Left forelimb (tissue), 1 donor: Measurements from ENCODE around the gene MXRA8.

Experiments
- DNase-seq: peaks from one replicate; pipeline ENCODE4 v3.0.0-alpha.2; 2018; ENCODE audit warnings: low spot score

Gene MXRA8

GRCh38 chr1:1367315-1367714 lies 9.0 kb upstream of the MXRA8 start:
- no peak for DNase-seq

- no peak for DNase-seq
Measured at GRCh38 chr1:1366699-1367066, 8.3 kb upstream of the MXRA8 start.

DNA sequence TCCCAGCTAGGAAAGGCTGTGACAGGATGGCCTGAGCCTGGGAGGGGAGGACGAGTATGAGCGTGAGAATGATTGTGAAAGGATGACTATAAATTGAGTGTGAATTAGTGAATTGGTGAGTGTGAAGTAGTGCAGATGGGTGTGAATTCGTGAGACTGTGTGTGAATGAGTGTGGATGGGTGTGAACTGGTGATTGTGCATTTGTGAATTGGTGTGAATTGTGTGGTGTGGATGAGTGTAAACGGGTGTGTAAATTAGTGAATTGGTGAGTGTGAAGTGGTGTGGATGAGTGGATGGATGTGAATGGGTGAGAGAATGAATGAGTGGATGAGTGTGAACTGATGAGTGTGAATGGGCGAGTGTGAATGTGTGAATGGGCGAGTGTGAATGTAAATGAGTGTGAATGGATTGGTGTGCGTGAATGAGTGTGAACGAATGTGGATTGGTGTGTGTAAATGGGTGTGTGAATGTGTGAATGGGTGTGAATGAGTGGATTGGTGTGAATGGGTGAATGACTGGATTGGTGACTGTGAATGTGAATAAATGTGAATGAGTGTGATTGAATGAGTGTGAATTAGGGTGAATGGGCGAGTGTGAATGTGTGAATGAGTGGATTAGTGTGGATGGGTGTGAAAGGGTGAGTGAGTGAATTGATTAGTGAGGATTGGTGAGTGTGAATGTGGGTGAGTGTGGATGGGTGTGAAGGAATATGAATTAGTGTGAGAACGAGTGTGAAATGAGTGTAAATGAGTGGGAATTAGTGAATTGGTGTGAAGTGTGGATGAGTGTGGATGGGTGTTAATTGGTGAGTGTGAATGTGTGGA lies 7.7 kb upstream of the MXRA8 start:
- no peak for DNase-seq

GRCh38 chr1:1364266-1364665 lies 5.9 kb upstream of the MXRA8 start:
- no peak for DNase-seq

DNA sequence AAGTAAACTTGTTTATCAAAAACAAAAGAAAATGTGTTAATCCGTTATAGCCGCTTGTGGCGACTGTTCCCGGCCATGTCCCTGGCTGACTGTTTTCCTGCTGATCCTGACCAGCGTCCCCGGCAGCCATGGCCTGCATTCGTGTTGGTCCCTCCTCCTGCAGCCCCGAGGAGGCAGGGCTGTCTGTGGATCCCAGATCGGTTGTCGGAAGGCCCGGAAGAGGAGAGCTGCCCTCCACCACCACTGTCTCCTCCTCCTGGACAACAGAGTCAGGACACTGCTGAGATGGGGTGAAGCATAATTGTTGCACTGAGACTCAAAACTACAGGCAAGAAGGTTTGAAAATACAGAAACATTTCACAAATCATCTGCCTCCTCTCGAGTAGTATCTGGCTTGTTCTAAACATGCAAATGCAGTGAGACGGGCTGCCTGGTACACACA lies 3.6 kb upstream of the MXRA8 start:
- DNase-seq: no peak

GRCh38 chr1:1361233-1361981 lies 3.1 kb upstream of the MXRA8 start:
- no peak for DNase-seq

DNA sequence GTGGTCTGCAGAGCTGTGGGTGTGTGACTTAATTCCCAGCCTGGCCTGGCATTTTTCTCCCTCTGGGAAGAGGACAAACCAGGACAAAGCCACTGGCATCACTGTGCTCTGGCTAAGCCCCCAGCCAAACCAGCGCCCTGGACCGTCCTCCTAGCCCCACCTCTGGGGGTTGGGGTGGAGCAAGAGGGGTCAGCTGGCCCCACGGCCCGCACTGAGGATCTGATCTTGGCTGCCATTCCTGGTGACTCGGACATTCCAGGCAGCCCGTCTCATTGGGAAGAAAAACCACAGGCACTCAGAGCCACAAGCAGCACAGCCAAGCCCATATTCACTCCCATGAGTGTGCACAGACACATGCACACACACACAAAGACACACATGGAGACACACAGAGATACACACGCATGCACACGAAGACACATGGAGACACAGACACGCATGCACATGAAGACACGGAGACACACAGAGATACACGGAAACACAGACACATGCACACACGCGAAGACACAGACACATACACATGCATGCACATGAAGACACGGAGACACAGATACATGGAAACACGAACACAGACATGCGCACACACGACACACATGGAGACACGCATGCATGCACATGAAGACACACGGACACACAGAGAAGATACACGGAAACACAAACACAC lies 2.3 kb upstream of the MXRA8 start:
- DNase-seq: no peak

DNA sequence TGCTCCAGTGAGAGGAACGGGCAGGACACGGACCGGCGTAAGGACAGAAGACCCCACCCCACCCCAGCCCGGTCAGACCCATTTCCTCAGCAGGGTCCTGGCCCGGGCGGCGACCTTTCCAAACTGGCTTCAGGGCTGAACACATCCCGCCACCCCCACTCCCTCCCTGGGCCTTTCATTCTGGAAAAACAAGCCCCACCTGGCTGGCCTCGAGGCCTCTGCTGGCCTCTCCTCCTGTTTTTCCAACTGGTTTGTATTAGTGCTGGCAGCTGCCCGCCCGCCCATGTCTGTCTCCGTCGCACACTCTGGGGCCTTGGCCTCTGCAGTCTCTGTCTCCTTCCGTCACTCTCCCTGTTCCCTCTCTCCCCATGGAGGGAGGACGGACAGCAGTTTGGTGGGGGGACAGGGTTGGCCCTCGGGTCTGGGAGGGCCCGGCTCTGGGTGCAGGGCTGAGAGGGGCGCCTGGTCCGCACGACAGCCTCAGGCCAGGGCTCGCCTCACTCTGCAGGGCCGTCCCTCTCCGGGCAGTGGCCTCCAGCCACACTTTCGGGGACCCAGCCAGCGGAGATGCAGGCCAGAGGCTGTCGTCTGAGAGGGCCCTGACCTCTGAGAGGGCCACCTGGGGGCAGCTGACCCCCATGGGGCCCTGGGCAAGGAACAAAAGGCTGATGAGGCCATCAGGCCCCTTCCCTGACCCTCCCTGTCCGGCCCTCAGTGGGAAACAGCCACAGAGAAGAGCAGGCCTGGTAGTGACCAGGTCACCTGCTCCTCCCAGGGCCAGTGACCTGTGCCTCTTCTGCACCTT lies 1.5 kb upstream of the MXRA8 start:
- no peak for DNase-seq

GRCh38 chr1:1359308-1359663 lies 931 bp upstream of the MXRA8 start:
- DNase-seq: peak; percentile 81

- DNase-seq: no peak
Measured at GRCh38 chr1:1357871-1358432, 403 bp downstream of the MXRA8 start.

GRCh38 chr1:1356796-1357401 lies 1.5 kb downstream of the MXRA8 start:
- DNase-seq: no peak

- no peak for DNase-seq
Measured at GRCh38 chr1:1356166-1356795, 2.1 kb downstream of the MXRA8 start.

- DNase-seq: no peak
Measured at GRCh38 chr1:1355416-1355815, 2.9 kb downstream of the MXRA8 start.

GRCh38 chr1:1354271-1355247 lies 3.8 kb downstream of the MXRA8 start:
- no peak for DNase-seq

- DNase-seq: no peak
Measured at GRCh38 chr1:1353389-1354151, 4.8 kb downstream of the MXRA8 start.

- DNase-seq: no peak
Measured at GRCh38 chr1:1352786-1353388, 5.5 kb downstream of the MXRA8 start.

GRCh38 chr1:1351511-1352427 lies 6.6 kb downstream of the MXRA8 start:
- DNase-seq: no peak
